Spinal cord (tissue), 10 donors: Measurements from ENCODE around the gene PACSIN2. TPM values are rescaled to one million over a fixed set of nuclear protein-coding genes. Genes with fewer than 3 reads are reported as not detected.
"Not testable (repeated sequence)": the region's sequence is repeated elsewhere in the genome, so short reads cannot be mapped to it uniquely, and the experiment has no call there.

Experiments
- DNase-seq, 6 donors: peaks; one replicate each; pipeline versions ENCODE4 v3.0.0 to v3.0.0-alpha.2; 2013 to 2015; ENCODE audit warnings: low spot score in 6 of 6, low read depth in 4 of 6
- H3K27ac ChIP-seq: one replicate; pipeline ENCODE4 v1.5.1; 2013; ENCODE audit warnings: low read depth, low read length, control low read depth
- H3K27me3 ChIP-seq: one replicate; pipeline ENCODE4 v1.6.1; 2013; ENCODE audit warnings: low read length; ENCODE audit not compliant: control insufficient read depth, insufficient read depth
- H3K36me3 ChIP-seq: one replicate; pipeline ENCODE4 v1.6.1; 2013; ENCODE audit warnings: low read length; ENCODE audit not compliant: control insufficient read depth, insufficient read depth
- H3K4me1 ChIP-seq: one replicate; pipeline ENCODE4 v1.6.1; 2013; ENCODE audit warnings: low read length; ENCODE audit not compliant: control insufficient read depth, insufficient read depth
- H3K4me3 ChIP-seq: one replicate; pipeline ENCODE4 v1.5.1; 2013; ENCODE audit warnings: low read depth, low read length, control low read depth
- H3K9me3 ChIP-seq: one replicate; pipeline ENCODE4 v1.6.1; 2013; ENCODE audit warnings: low read length; ENCODE audit not compliant: control insufficient read depth, insufficient read depth
- WGBS: methylation state at CpG from one replicate; pipeline ENCODE4 v1.1.5; 2013; ENCODE audit warnings: missing lambda C conversion rate; ENCODE audit not compliant: insufficient coverage; 5-methylcytosine and 5-hydroxymethylcytosine counted together
- polyA plus RNA-seq, 2 donors: library from polyadenylated mRNA; unstranded; fragments of 120-200 nt; gene quantifications; one replicate each; pipeline ENCODE4 v1.2.1, GENCODE V29; 2013; ENCODE audit not compliant: insufficient read length in 2 of 2
- total RNA-seq, 2 donors: library from RNA; depleted of rRNA in 1 of 2; stranded (reverse); fragments of 120-200 nt in 1 of 2; fragments of >200 nt in 1 of 2; gene quantifications; one replicate each; pipeline versions ENCODE4 v1.2.3 to v1.2.4, GENCODE V29; 2013 to 2014
- donor health status: healthy.

Gene PACSIN2
- total and polyA plus RNA-seq, 4 donors, result 36.3 to 54.2 (median 45.9) TPM

DNA sequence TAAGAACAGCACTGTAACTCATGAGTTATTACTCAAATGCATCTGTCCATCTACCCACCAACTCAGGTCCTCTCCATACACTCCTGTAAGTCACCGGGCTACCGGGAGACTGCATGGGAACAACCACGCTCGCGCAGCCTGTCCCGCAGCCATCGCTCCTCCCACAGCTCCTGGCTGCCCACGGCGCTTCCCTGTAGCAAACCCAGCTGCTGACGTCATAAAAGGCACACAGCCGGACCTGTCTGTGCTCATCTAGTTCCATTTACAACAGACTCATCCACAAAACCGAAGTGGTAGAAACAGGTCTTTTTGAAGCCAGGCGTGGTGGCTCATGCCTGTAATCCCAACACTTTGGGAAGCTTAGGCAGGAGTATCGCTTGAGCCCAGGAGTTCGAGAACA lies 23.4 kb upstream of the PACSIN2 start:
- H3K9me3 ChIP-seq, result no peaks in the 10 kb centered on the region
- peaks cover 20% of the 10 kb centered on the region for H3K4me1 ChIP-seq
- no peaks in the 10 kb centered on the region for H3K27me3 ChIP-seq
- H3K36me3 ChIP-seq, result peaks cover 34% of the 10 kb centered on the region
- no peak for DNase-seq
- H3K27ac ChIP-seq, result no peak overlapping the region
- no peak overlapping the region for H3K4me3 ChIP-seq
- WGBS, result 91% methylated on average over 14 of the region's 15 CpGs

DNA sequence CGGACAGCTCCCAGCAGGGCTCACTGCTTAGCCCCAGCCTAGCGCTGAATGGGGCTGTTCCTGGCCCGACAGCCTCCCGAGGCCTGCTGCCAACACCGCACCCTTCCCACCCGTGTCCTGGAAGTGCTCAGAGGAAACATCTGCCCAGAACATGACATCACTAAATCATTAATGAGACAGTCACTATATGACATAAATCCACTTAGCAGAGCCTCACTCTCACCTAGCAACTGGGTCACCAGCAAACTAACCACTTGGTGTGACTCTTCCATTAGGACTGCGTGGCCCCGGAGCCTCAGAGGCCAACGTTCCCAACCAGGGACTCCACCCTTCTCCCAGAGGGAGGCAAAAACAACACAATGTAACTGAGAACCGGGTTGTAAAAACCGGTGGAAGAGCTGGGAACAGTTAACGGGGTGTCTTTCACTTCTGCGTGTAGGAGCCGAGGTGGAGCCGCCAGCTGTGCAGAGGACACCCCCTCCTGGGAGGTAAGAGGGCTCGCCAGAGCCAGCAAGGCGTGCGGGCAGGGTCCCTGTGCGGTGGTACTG lies 21.4 kb upstream of the PACSIN2 start:
- Histone ChIP-seq H3K27me3 (no peaks in the 10 kb centered on the region), H3K9me3 (no peaks in the 10 kb centered on the region), H3K27ac (no peak overlapping the region), H3K4me1 (peaks cover 7% of the 10 kb centered on the region), H3K4me3 (no peak overlapping the region), H3K36me3 (peaks cover 28% of the 10 kb centered on the region)
- DNase-seq, result peak in 1 of 6 donors; percentile 52
- WGBS, result 66% methylated on average over 14 of the region's 19 CpGs

DNA sequence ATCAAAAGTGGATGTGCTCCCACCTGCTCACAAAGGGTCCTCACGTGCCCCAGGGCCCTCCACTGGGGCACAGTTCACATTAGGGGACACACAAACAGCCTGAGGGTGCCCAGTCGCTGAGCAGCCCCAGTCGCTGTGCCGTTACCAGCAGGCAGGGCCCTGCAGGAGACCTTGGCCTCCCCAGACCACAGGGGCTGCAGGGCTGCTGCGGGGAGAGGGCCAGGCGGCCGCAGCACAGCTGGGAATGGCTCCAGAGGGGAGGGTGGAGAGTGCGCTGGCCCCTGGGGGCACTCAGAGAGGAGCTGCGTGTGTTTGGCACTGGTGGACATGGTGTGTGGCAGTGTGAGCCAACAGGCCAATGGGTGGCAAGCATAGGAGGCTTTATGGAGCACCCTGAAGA lies 20.3 kb upstream of the PACSIN2 start:
- WGBS, result 75% methylated on average over 9 of the region's 9 CpGs
- no peak overlapping the region for H3K27ac ChIP-seq

DNA sequence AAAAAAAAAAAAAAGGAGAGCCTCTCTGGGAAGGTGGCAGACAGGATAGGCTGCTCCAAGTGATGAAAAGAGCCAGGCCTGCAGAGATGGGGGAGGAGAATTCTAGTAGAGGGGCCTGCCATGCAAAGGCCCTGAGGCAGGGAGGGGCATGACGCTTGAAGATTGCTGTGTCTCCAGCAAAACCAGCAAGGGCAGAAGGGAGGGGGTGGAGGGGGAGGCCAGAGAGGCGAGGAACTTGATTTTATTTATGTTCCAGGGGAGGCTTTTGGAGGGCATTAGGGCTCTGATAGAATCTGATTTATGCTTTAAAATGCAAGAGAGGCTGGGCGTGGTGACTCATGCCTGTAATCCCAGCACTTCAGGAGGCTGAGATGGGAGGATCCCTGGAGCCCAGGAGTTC lies 16.7 kb upstream of the PACSIN2 start:
- Histone ChIP-seq H3K4me3 (no peak overlapping the region), H3K36me3 (peaks cover 19% of the 10 kb centered on the region), H3K4me1 (peaks cover 6% of the 10 kb centered on the region), H3K27ac (no peak overlapping the region), H3K27me3 (no peaks in the 10 kb centered on the region), H3K9me3 (no peaks in the 10 kb centered on the region)
- no peak for DNase-seq
- WGBS, result 86% methylated on average over 2 of the region's 3 CpGs

More for the DNA sequence above, 20.3 kb upstream of the PACSIN2 start:
- Histone ChIP-seq H3K4me1 (peaks cover 7% of the 10 kb centered on the region), H3K36me3 (peaks cover 26% of the 10 kb centered on the region), H3K9me3 (no peaks in the 10 kb centered on the region), H3K27me3 (no peaks in the 10 kb centered on the region), H3K4me3 (no peak overlapping the region)
- no peak for DNase-seq

DNA sequence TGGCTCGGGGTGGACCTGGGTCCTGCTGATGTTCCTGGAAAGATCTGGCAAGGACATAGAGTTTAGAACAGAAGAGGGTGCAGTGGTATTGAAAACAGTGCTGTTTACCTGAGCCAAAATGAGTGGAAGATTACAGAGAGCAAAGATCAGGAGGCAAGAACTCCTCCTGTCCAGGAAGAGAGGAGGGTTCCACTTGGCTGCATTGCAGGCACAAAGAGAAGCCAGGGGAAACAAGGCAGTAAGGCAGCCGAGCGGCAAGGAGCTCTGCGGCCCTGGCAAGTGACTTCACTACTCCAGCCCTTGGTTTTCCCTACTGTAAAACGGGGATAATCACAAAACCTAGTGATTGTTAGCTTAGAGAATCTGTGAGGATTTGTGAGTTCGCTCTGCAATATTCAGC lies 3.7 kb upstream of the PACSIN2 start:
- WGBS, result 87% methylated on average over 4 of the region's 6 CpGs
- DNase-seq, result no peak
- peaks cover 3% of the 10 kb centered on the region for H3K36me3 ChIP-seq

DNA sequence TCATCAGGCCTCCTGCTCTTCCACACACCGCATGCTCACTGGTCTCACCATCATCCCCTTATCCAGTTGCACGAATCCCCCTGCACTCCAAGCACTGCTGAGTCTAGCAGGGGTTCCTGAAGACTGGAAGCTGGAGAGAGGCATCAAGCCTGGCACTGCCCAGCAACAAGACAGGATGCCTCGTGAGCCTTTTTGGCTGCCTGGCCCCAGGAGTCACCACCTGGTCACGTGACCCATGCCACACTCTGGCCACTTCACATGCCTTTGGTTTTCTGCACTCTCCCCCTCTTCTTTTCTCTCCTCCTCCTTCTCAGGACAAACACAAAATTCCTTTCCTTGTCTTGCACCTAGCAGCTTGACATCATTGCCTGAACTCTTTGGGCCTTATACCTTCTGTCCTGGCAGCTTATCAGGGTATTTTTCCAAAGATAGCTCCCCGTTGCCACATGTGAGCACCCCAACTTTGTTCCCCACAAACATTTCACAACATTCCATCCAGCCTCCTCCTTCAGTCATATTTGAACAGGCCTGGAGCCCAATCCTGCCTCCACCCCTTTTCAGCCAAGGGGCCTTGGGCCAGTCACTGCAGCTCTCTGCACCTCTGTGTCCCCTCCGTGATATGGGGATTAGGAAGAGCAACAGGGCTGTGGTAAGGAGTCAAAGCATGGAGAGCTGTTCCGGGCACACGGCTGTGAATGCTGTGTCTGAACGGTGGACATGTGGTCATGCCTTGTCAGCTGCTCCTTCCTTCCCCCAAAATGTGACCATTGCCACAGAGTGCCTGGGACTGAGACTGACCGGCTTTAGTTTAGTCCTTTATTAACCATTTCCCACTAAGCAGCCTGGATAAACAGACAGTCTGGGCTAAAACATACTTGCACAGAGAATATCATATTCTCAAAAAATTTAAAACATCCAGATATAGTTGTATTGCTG lies 2.8 kb upstream of the PACSIN2 start:
- no peaks in the 10 kb centered on the region for H3K9me3 ChIP-seq
- 80% methylated on average over 10 of the region's 10 CpGs for WGBS

More for the DNA sequence above, 3.7 kb upstream of the PACSIN2 start:
- Histone ChIP-seq H3K4me1 (peaks cover 12% of the 10 kb centered on the region), H3K27ac (no peak overlapping the region), H3K4me3 (no peak overlapping the region), H3K9me3 (no peaks in the 10 kb centered on the region), H3K27me3 (no peaks in the 10 kb centered on the region)

DNA sequence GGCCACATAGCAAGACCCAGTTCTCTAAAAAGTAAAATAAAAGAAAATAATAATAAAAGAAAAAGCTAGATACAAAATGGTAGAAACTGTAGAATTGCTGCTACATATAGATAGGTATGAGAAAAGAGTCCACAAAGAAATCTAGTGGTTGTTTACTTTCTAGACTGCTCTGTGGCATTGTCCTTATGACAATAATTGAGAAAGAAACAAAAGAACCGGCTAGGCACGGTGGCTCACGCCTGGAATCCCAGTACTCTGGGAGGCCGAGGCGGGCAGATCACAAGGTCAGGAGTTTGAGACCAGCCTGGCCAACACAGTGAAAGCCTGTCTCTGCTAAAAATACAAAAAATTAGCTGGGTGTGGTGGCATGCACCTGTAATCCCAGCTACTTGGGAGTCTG lies 1.2 kb upstream of the PACSIN2 start:
- not testable (repeated sequence) for DNase-seq, H3K27ac ChIP-seq, H3K9me3 ChIP-seq, H3K27me3 ChIP-seq, H3K4me3 ChIP-seq, H3K36me3 ChIP-seq
- WGBS, result 82% methylated on average over 5 of the region's 5 CpGs
- peaks cover 20% of the 10 kb centered on the region for H3K4me1 ChIP-seq

More for the DNA sequence above, 2.8 kb upstream of the PACSIN2 start:
- no peak overlapping the region for H3K27ac ChIP-seq
- peaks cover 19% of the 10 kb centered on the region for H3K4me1 ChIP-seq
- H3K36me3 ChIP-seq, result no peaks in the 10 kb centered on the region
- DNase-seq, result no peak
- H3K4me3 ChIP-seq, result no peak overlapping the region
- no peaks in the 10 kb centered on the region for H3K27me3 ChIP-seq

DNA sequence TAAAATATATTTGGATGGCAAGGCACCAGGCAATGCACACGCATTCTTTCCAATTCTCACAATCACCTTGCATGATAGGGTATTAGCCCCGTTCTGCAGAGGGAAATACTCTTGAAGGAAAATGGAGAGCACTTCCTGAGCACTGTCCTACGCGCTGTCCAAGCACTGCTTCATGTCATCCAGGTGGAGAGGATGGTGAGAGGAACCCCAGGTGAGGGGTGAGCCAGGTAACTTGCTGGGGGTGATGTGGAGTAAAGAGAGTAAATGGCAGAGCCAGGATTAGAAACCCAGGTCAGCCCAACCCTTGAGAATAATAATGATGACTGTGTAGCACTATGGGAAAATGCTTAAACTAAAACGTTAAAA lies 711 bp upstream of the PACSIN2 start:
- DNase-seq, result no peak
- Histone ChIP-seq H3K9me3 (no peaks in the 10 kb centered on the region), H3K36me3 (no peaks in the 10 kb centered on the region), H3K4me3 (peak overlapping the region; percentile 74), H3K27me3 (no peaks in the 10 kb centered on the region), H3K4me1 (peaks cover 20% of the 10 kb centered on the region), H3K27ac (peak overlapping the region; percentile 48)
- WGBS, result 29% methylated on average over 3 of the region's 5 CpGs

DNA sequence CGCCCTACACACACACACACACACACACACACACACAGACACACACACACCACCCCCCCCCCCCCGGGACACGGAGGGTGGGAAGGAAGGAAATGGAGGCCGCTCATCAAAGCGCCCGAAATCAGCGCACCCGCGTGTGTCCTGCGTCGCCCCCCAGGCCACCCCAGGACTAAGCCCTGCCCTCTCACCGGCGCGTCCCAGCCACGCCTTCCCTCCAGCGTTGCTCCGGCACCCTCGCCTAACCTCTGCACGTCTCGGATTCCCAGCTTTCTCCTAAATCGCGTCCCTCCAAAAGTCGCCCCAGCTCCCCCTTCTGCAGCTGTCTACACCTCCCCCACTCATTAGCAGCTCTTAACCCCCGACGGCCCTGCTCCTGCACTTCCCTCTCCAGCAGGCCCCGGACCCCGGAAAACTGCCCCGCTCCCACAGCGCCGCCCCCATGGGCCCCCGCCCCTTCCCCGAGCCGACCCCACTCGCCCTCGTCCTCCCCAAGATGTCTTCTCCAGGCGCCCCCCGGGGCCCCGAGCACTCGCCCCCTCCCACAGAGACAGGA lies 557 bp downstream of the PACSIN2 start:
- Histone ChIP-seq H3K27ac (peak overlapping the region; percentile 10), H3K4me1 (peaks cover 20% of the 10 kb centered on the region), H3K36me3 (no peaks in the 10 kb centered on the region), H3K4me3 (peak overlapping the region; percentile 56), H3K27me3 (no peaks in the 10 kb centered on the region), H3K9me3 (no peaks in the 10 kb centered on the region)
- WGBS, result 0% methylated on average over 29 of the region's 39 CpGs
- DNase-seq, result peak in 1 of 6 donors; percentile 63
